ENCODE measurements around the gene UNC13C.

Gene UNC13C

GRCh38 chr15:54347082-54347827 is 369.0 kb downstream of the UNC13C start:
- no peak for TF ChIP-seq CTCF (IDR thresholded peaks at IDR 0.05; ENCODE audit: insufficient read depth, missing control alignments)
- DNase-seq (ENCODE audit: insufficient read length, low spot score) (no peak), FAIRE-seq (no peak)

GRCh38 chr15:54353726-54354125 is 375.5 kb downstream of the UNC13C start:
- DNase-seq (ENCODE audit: insufficient read length, low spot score), result no peak
- TF ChIP-seq CTCF (IDR thresholded peaks at IDR 0.05; ENCODE audit: insufficient read depth, missing control alignments), result no peak
- FAIRE-seq, result no peak

- FAIRE-seq, result no peak
- no peak for DNase-seq (ENCODE audit: insufficient read length, low spot score)
- TF ChIP-seq CTCF (IDR thresholded peaks at IDR 0.05; ENCODE audit: insufficient read depth, missing control alignments), result no peak
Observed at GRCh38 chr15:54354341-54354740, 376.1 kb downstream of the UNC13C start.

GRCh38 chr15:54364961-54365360 is 386.7 kb downstream of the UNC13C start:
- no peak for TF ChIP-seq CTCF (IDR thresholded peaks at IDR 0.05; ENCODE audit: insufficient read depth, missing control alignments)
- FAIRE-seq, result no peak
- DNase-seq (ENCODE audit: insufficient read length, low spot score), result no peak

GRCh38 chr15:54373332-54373731 is 395.1 kb downstream of the UNC13C start:
- no peak for FAIRE-seq
- TF ChIP-seq CTCF (IDR thresholded peaks at IDR 0.05; ENCODE audit: insufficient read depth, missing control alignments), result no peak
- no peak for DNase-seq (ENCODE audit: insufficient read length, low spot score)

GRCh38 chr15:54374184-54374952 is 396.1 kb downstream of the UNC13C start:
- DNase-seq (ENCODE audit: insufficient read length, low spot score) (peak; percentile 19), FAIRE-seq (no peak)
- TF ChIP-seq CTCF (IDR thresholded peaks at IDR 0.05; ENCODE audit: insufficient read depth, missing control alignments), result no peak

GRCh38 chr15:54387799-54388198 is 409.6 kb downstream of the UNC13C start:
- no peak for TF ChIP-seq CTCF (IDR thresholded peaks at IDR 0.05; ENCODE audit: insufficient read depth, missing control alignments)
- DNase-seq (ENCODE audit: insufficient read length, low spot score) (no peak), FAIRE-seq (no peak)

Data from D721Med (cell line).